ENCODE measurements around the gene ENTHD1. TPM values are rescaled to one million over a fixed set of nuclear protein-coding genes. Genes with fewer than 3 reads are reported as not detected.

ENTHD1 gene
- polyA plus RNA-seq, 3 donors = not detected

DNA sequence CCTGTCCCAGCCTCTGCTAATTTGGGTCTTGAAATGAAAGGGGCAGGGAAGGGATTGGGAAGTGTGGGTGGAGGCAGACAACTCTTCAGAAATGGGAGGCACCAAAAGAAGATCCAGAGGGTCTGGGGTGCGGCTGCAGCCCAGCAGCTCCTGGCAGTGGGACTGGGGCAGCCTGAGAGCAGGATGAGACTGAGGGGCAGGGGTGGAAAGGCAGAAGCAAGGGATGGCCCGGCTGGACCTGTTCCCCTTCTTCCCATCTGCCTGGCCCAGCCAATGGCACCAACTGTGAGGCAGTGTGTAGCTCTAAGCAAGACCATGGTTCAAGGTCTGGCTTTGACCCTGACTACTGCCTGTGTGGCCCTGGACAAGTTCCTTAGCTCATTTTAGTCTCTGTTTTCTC is 160.4 kb downstream of the ENTHD1 start:
- no peak for DNase-seq

DNA sequence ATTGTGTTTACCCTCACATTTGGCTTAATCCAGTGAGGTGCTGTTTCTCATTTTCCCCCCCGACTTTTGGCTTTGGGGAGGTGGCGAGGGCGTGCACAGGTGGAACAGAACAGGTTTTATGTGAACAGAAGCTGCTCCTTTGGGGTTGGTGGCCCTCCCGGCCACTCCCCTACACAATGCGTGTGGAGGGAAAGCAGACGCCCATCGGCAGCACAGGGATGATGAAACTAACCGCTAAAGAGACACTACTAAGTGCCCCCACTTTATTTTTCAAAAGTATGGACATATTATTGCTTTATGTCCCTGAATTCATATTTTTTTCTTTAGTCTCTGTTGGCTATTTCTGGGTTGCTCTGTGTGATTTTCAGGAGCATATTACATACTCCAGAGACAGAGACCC is 160.9 kb downstream of the ENTHD1 start:
- no peak for DNase-seq

DNA sequence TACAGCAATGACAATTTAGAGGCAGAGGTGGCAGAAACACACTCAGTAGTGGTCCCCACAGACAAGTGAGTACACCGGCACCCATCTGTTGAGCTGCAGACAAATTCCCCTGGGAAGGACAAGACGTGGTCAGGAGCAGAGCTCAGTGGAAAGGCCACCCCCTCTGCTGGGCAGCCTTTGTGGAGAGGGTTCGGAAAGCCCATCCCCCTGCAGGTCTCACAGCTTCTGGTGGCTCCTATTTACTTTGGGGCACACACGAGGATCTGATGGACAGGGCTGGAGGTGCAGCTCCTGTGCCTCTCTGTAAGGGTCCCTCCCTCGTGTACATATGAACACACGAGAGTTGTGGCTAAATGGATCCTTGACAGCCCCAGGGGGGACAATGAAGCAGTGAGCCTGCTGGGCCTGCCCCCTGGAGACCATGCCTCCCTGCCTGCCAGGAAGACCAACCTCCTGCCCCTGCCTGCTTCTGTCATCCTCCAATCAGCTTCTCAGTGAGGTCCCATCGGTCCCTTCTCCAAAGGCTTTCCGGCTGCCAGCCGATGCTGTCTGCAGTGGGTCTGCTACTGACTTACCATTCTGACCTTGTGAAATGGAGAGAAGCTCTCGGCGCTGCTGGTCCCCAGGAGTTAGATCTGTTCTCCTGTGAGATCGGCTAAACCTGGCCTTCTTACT is 161.5 kb downstream of the ENTHD1 start:
- DNase-seq = no peak

DNA sequence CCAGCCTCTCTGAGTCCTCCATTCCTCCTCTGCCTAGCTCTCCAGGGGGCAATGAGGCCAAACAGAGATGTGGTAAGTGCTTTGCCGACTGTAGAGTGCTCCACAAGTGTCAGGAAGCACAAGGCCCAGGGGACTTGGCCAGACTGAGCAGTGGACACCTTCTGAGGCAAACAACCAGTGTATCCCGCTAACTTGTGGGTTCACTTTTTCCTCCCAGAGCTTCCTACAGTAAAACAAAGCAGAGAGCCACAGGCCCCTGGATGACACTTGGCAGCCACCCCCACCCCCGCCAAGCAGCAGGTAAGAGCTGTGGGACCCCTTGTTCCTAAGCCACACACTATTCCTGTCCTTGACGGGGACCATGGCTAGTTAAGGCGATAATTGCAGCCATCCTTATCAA is 162.1 kb downstream of the ENTHD1 start:
- no peak for DNase-seq

DNA sequence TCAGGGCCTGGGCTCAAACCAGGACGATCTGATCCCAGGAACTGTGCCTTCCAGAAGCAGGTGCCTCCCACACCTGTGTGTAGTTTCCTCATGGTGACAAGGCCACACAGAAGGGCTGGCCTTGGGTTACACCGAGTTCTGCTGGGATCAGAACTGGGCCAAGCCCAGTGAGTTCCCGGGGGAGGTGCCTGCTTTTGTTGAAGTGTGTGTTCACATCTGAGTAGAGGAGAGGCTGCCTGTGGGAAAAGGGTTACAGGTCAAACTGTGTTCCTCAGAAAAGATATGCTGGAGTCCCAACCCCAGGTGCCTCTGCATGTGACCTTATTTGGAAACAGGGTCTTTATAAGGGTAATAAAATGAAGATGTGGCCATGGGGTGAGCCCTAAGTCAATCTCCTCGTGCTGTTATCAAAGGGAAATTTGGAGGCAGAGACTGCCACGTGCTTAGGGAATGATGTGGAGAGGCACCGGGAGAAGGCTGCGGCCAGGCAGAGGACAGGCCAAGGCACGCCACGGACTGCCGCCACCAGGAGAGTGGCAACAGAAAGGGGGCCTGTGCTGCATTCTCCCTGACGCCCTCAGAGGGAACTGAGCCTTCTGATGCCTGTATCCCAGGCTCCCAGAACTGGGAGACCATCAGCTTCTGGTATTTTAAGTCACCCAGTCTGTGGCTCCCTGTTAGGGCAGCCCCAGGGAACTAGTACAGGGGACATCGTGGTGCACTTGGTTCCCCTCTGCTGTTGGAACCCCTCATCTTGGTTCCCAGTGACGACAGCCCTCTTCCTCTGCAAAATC is 164.2 kb downstream of the ENTHD1 start:
- no peak for DNase-seq

DNA sequence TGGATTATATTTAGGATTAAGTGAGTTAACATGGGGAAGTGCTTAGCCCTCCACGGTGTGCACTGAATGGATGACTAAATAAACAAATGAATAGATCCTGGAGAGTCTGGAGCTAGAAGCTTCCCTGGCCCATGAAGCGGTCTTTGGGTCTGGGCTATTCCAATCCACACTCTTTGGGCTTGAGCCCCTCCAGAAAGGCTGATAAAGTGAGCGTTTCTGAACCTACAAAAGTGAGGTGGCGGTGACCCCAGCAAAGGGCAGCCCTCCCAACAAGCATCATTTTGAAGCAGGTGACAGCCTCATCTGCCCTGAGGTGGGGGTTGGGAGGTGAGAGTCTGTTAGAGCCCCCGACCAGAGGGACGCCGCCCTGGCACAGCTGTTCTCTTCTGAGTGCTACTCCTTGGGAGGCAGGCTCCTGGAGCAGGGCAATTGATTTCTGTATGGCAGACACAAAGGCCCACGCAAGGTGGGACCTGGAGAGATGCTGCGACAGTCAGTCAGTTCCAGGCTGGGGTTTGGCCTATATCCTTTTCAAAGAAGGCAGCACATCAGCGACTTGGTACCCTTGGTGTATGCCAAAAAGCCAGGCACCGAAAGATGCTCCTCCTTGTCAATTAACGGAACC is 165.2 kb downstream of the ENTHD1 start:
- no peak for DNase-seq

DNA sequence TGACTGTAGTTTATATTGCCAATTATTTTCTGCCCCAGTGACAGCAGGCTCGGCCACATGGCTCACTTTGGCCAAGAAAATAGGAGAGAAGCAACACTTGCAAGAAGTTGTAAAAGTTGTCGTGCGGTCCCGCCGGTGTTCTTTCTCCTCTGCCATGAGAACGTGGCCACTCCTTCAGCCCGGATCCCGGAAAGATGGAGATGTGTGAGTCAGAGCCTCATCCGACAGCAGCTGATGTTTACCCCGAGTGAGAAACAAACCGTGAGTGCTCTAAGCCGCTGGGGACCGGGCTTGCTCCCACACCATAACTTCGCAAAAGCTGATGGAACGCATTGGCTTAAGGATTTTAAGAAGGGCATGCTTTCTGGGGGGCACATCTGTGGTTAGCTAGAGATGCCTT is 166.0 kb downstream of the ENTHD1 start:
- no peak for DNase-seq

DNA sequence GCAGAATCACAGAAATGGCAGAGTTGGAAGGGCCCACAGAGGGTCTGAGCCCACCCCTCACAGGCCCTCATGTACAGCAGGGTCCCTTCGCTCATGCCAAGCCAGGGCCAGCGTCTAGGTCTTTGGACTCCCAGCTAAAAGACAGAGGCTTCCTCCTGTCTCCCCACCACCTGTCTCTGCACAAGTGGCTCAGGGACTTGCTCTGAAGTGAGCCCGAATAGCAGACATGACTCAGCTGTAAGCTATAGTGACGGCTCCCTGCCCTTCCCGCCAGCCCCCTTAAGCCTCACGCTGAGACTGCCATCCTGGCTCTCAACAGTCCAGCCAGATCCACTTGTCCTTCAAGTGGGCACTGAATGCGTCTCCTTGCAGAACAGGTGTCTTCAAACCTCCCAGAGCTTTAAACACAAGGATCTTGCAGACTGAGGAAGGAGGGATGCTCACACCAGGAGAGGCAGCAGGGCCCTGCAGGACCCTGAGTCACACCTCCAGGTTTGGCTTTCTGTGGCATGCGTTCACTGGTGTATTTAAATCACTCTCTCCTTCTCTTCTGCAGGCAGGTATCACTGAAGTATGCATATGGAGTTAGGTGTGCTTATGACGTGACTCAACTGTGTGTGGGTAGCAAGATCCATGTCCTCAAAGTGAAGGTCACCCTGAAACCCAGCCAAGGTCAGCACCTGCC is 168.1 kb downstream of the ENTHD1 start:
- DNase-seq = no peak

DNA sequence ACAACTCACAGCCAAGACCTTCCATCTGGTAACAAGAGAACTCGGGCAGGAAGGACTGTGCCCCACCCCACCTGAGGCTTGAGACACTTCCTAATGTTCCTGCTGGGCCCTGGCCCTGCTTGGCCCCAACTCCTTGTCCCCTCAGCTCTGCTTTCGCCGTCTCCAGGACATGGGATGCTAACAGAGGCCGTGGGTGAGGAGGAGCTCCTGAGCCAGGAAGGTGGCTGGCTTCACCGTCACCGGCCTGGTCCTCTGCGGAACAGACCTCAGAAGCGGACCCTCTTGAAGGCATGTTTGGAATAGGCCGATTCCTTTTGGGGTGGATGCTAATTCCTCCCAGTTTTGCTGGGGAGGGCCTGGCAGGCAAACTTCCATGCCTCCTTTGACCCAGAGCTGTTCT is 168.7 kb downstream of the ENTHD1 start:
- no peak for DNase-seq

DNA sequence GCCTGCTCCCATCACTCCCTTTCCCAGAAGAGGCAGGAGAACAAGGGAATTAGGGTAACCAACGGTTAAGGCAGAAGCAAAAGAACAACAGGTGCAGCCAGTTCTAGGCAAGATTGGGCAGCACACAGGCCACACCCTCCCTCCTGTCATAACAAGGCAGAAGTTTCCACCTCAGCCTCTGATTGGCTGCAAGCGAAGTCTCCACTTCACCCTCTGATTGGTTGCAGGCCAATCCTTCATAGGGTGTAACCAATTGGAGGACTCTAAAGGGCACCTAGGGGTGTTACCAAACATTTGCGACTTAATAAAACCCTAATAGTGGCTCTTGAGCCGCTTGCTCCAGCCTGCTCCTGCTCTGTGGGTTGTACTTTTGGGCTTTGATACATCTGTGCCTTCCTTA is 169.2 kb downstream of the ENTHD1 start:
- DNase-seq = no peak

DNA sequence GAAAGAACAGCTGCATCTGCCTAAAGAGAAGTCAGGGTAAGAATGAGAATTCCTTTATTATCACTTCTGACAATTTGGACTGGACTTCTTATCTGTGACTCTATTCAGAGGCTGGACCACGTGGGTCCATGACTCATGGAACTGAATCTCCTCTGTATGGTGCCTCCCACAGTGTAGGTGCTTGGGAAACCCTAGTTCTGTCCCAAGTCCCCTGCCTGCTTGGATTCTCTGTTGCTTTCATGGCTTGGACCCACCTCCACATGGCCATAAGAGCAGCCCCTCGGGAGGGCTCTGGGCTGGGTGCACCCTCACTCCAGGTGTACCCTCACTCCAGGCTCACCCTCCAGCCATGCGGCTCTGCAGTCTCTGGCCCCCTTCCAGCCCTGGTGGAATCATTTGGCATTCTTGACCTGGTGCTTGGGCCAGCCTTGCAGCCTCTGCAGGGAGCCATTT is 169.6 kb downstream of the ENTHD1 start:
- no peak for DNase-seq

DNA sequence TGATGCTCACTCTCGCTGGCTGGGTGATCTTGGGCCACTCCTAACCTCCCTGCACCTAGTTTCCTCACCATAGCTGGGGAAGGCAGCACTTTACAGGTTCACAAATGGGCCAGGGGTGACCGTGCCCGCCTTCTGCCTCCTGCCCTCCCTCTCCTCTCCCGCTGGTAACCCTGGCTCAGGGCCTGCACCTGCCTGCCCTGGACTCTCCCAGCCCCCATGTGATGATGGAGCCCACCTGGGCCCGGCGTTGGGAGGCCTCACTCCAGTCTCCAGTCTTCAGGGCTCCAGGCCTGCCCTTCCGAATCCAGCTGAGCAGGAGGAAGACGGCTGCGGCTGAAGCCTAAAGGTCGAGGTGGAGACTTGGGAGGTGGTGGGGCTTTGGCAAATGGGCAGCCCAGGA is 170.1 kb downstream of the ENTHD1 start:
- DNase-seq = no peak

DNA sequence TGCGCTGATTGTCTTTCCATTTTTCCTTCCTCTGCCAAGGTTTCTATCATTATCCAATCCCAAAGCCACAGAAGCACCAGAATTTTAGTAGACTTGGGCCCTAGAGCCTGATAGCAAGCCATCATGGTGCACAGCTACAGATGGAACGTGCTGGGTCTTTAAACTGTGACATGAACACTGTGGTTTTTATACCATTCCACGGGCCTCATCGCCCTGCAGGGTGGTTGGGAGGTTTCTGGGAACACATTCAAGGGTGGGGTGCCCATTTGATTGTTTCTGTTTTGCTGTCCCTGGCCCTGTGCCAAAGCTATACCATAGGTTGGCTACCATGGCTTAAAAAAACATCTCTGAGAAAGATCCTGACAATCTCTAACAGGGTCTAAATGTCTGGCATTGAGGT is 171.1 kb downstream of the ENTHD1 start:
- no peak for DNase-seq

DNA sequence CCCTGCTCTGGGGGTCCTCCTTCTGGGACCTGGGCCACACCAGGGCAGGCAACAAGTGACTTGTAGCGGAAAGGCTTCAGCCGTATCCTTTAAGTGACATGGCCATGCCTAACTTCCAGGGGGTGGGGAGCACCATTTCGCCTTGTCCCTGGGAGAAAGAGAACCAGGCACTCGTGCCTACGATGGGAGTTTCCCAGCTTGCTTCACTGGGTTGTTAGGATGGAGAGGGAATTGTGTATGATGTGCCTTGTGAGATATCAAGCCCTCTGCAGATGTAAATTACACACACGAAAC is 171.6 kb downstream of the ENTHD1 start:
- no peak for DNase-seq

DNA sequence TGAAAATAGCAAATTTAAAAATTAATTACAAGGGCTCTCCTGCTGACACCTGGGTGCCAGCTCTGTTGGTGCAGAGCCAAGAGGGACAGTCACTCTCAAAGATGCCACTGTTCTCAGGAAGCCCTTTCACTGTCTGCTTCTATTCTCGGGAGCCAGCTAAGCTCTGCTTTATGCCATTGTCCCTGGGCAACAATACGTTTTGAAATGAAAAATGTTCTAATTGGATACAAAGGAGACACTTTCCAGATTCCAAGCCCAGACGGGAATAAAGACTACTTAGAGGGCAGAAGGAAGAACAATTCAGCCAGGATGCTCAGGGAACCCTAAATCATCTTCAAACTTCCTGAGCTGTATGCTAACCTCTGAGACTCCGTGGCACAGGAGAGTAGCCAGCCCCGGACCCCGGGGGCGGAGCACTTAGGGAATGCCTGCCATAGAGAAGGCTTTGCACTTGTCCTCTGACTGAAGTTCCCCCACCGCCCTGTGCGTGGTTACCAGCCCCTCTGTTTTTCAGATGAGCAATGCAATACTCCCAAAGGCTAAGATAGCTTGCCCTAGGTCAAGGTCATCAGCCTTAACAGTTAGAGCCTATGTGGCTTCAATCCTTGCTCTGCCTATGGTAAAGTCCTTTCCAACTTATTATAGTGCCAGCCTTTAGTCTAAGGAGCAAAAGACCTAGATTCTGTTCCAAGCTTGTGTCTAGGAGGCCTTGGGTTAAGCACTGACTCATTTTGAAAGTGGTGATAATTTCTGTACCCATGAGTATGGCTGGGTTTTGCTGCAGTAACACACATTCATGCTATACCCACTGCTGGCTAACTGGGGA is 172.1 kb downstream of the ENTHD1 start:
- DNase-seq = no peak

DNA sequence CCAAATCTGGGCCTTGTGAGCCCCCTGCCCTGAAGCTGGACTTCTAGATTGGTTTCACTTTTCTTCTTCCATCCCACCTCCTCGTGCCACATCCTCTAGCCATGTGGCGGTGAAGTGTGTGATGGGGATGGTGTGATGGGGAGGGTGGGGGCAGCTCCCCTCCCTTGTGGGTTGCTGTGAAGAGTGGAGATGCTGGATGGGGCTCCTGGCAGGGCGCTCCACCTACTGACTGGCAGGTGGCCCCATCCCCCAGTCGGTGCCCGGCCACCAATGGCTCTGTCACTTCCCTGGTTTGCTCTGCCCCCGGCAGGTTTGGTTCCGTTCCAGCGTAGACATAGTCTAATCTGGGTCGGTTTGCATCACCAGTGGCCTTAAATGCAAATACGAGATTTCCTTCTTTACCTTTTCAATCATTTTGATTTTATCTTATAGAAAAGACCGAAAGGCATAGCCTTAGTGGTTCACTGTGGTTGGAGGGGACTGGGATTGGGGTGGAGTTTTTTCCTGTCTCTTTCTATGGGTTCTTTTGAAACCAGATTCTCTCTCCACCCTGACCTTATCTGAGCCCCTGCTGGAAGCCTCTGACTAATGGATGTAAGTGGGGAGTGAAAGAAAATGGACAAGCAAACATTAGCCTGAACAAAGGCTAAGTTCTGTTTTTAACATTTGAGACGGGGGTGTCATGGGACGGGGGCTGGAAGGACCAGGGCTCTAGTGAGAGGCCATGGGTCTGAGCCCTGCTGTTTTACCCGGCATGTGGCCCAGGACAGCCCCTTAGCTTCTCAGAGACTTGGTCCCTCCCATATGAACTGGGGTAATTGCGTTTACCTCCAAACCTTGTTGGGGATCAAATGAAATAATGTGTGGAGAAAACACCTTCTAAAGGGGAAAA is 173.8 kb downstream of the ENTHD1 start:
- DNase-seq = no peak

DNA sequence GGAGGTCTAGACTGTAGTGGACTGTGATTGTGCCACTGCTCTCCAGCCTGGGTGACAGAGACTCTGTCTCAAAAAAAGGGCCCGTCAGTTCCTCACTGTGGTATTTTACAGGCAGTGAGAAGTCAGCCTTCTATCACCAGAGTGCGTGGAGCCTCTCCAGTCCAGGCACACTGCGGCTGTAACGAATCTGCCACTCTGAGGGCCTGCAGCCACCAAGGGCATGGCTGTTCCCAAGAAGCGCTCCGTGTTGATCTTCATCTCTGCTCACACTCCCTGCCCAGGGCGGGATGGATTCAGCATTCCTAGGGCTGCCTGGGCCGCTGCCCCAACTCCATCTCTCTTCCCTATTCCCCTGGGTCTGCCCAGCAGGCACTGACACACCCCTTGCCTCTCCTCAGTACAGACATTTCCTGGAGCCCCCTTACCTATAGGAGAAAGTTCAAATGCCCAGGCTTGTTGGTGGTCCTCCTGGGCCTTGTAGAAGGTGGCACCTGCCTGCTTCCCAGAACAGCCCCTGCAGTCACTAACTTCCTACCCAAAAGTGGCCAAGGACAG is 174.6 kb downstream of the ENTHD1 start:
- no peak for DNase-seq

DNA sequence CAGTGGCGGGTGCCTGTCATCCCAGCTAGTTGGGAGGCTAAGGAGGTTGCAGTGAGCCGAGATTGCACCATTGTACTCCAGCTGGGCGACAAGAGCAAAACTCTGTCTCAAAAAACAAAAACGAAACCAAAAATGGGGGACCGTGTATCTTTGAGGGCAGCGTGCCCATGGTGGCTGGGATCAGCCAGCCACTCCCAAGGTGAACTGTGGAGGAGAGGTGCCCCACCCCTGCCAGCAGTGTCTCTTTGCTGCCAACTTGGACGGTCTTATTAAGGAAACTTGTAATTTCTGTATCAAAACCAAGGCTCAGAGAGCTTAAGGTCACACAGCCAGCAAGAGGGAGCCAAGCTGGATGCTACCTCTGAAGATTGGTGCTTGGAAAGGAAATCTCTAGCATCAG is 175.4 kb downstream of the ENTHD1 start:
- no peak for DNase-seq

DNA sequence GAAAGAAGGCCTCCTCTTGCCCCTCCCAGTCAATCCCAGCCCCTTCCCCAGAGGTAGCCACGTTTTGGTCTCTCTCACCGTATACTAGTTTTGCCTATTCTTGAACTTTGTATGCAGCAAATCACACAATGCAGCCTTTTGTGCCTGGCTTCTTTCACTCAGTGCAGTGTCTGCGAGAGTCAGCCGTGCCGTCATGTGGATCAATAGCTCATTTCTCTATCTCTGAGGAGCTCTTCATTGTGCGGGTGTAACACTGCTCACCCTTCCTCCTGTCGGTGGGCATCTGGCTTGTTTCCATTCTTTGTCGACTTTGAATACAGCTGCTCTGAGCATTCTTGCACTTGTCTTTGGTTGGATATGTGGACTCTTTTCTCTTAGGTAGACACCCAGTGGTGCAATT is 176.5 kb downstream of the ENTHD1 start:
- DNase-seq = no peak

DNA sequence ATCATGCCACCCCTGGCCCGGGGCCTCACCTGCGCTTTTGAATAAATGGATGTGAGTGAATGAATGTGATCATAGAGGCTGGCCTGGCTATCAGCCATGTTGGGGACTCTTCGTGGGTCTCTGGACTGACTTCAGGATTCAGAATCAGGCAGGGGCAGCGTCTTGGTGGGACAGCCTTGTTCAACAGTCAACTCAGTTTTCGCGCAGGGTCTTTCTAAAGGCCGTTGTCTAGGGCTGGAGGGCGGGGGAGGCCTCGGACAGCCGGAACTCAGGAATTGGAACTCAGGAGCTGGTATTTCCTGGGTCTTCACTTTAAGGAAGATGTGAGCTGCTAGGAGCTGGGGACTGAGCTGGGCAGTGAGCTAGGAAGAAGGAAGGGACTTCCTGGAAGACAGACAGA is 177.0 kb downstream of the ENTHD1 start:
- no peak for DNase-seq

All from renal pelvis (tissue), 4 donors.